AML-193 (cell line): ENCODE measurements around the gene ZNF217.
"Not testable (repeated sequence)": the region's sequence is repeated elsewhere in the genome, so short reads cannot be mapped to it uniquely, and the experiment has no call there.

Experiments
- DNase-seq, 2 experiments: peaks; one replicate each; lab custom pipeline; 2025; lab: John Stamatoyannopoulos, UW

ZNF217 gene

GRCh38 chr20:53598140-53599043, 4.8 kb upstream of the ZNF217 start:
- no peak for DNase-seq

GRCh38 chr20:53597521-53598120, 4.0 kb upstream of the ZNF217 start:
- no peak for DNase-seq

- DNase-seq, result no peak
Observed at GRCh38 chr20:53597030-53597482, 3.4 kb upstream of the ZNF217 start.

GRCh38 chr20:53596189-53597001, 2.8 kb upstream of the ZNF217 start:
- not testable (repeated sequence) for DNase-seq

GRCh38 chr20:53595742-53596141, 2.1 kb upstream of the ZNF217 start:
- not testable (repeated sequence) for DNase-seq

GRCh38 chr20:53595018-53595378, 1.4 kb upstream of the ZNF217 start:
- no peak for DNase-seq

GRCh38 chr20:53594068-53595017, 704 bp upstream of the ZNF217 start:
- peak; percentile 61 to 78 for DNase-seq

GRCh38 chr20:53592992-53593465, 610 bp downstream of the ZNF217 start:
- DNase-seq, result no peak

- peak; percentile 7 to 27 for DNase-seq
Observed at GRCh38 chr20:53592454-53592991, 1.1 kb downstream of the ZNF217 start.

GRCh38 chr20:53591941-53592441, 1.6 kb downstream of the ZNF217 start:
- not testable (repeated sequence) for DNase-seq

- peak in 1 of 2 experiments; percentile 27 for DNase-seq
Observed at GRCh38 chr20:53591206-53591741, 2.4 kb downstream of the ZNF217 start.

GRCh38 chr20:53590608-53591007, 3.0 kb downstream of the ZNF217 start:
- DNase-seq, result peak in 1 of 2 experiments; percentile 19

- DNase-seq, result not testable (repeated sequence)
Observed at GRCh38 chr20:53590122-53590521, 3.5 kb downstream of the ZNF217 start.

GRCh38 chr20:53589321-53590065, 4.1 kb downstream of the ZNF217 start:
- not testable (repeated sequence) for DNase-seq

GRCh38 chr20:53587157-53587703, 6.4 kb downstream of the ZNF217 start:
- not testable (repeated sequence) for DNase-seq

GRCh38 chr20:53586640-53587039, 7.0 kb downstream of the ZNF217 start:
- DNase-seq, result no peak

- not testable (repeated sequence) for DNase-seq
Observed at GRCh38 chr20:53585910-53586309, 7.7 kb downstream of the ZNF217 start.

GRCh38 chr20:53585004-53585569, 8.6 kb downstream of the ZNF217 start:
- DNase-seq, result not testable (repeated sequence)

GRCh38 chr20:53584550-53584913, 9.1 kb downstream of the ZNF217 start:
- DNase-seq, result not testable (repeated sequence)
